WI38 (cell line): ENCODE data around the gene OR6K3.

Experiments used
- H3K4me3 ChIP-seq: 2 replicates; pipeline ENCODE4 v1.5.1; 2011; ENCODE audit warnings: low read depth, mild to moderate bottlenecking, control low read depth, low read length
- CTCF ChIP-seq: IDR thresholded peaks from 2 replicates; pipeline ENCODE4 v1.5.1; 2012; ENCODE audit warnings: low read depth, mild to moderate bottlenecking, control low read depth, low read length

Gene OR6K3, protein sequence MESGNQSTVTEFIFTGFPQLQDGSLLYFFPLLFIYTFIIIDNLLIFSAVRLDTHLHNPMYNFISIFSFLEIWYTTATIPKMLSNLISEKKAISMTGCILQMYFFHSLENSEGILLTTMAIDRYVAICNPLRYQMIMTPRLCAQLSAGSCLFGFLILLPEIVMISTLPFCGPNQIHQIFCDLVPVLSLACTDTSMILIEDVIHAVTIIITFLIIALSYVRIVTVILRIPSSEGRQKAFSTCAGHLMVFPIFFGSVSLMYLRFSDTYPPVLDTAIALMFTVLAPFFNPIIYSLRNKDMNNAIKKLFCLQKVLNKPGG

GRCh38 chr1:158720620-158721019, at the start of gene OR6K3:
OR6K3 (minus strand) TSS chr1:158720720; CDS start chr1:158718115, 2,605 bp downstream.
- no peak for TF ChIP-seq CTCF
- H3K4me3 ChIP-seq = no peak within 1 kb of the TSS

GRCh38 chr1:158754420-158754819, 33.9 kb upstream of the OR6K3 start, which contains the start of gene OR6K6:
OR6K6 (plus strand) TSS chr1:158754720; CDS start chr1:158754888, 168 bp downstream.
- H3K4me3 ChIP-seq = no peak within 1 kb of the TSS
- no peak for TF ChIP-seq CTCF

DNA sequence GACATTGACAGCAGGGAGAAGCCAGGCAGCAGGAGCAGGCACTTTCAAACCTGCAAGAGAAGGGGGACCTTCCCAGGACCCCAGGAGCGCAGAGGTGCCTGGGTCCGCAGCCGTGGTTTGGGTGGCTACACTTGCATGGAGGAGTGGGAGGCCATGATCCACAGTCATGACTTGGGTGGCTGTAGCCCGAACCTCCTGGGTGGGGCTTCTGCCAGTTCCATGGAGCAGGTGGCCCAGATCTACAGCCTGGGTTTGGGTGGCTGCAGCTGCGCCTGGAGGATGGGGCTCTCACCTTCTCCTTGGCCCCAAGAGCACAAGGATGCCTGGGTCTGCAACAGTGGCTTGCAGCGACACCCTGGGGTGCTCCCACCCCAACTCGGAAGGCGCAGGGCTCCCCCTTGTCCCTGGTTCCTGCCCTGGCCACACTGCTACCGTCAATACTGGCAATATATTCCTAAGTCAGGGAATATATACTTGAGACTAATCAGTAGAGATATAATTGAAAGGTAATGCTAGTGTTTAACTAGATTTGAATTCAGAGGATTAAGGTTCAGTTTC, 31.7 kb upstream of the OR6K3 start:
- no peak overlapping the region for H3K4me3 ChIP-seq
- no peak for TF ChIP-seq CTCF

DNA sequence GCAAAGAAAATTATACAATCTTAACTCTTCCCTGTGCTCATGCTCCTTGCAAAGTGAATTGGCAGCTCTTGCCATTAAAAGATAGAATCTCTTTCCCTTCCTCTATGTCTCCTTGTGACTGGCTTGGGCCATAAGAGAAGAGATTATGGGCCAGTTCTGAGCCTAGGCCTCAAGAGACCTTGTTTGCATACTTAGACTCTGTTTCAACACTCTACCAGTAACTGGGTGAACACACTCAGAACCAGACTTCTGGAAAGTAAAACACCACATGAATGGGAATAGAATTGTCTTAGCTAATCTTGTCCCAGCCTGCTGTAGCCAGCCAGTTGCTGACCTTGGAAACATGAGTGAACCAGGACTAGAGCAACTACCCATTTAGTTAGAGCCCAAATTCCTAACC, 15.3 kb upstream of the OR6K3 start:
- no peak overlapping the region for H3K4me3 ChIP-seq
- TF ChIP-seq CTCF = no peak

DNA sequence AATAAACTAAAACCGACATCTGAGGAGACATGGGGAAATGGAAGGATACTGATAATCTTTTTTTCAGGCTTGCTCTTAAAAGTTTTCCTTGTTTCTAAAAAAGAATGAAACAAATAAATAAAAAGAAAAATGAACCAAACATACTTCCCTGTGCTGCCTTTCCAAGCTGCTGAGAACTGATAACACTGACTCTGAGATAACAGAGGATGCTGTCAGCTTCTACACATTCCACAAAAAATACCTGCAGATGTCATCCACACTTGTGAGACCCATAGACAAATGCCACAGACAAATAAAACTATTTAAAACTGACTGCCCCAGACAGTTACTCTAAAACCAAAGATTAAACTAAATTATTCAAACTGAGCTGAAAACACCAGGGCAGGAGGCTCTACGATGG, 12.0 kb upstream of the OR6K3 start:
- H3K4me3 ChIP-seq = no peak overlapping the region
- TF ChIP-seq CTCF = no peak

- no peak overlapping the region for H3K4me3 ChIP-seq
- TF ChIP-seq CTCF = no peak
Observed at GRCh38 chr1:158731707-158732106, 11.2 kb upstream of the OR6K3 start.

DNA sequence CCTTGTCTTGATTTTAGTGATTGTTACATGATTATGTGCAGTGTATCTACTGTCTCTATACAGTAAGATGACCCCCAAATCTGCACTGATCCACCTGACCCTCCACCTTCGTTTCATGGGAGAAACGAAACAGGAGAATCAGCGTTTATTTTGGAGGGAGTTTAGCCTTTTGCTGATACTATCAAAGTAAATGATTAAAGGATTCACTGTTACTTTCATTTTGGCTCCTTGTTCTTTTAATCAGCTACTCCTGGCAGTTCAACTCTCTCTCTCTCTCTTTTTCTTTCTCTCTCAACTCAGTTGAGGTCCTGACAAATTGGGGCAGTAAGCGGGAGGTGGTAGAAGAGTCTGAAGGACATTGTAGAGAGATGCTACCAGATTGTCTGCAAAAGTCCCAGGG, 9.9 kb upstream of the OR6K3 start:
- no peak for TF ChIP-seq CTCF
- H3K4me3 ChIP-seq = no peak overlapping the region
